ENCODE data around the gene RAB38. TPM values are rescaled to one million over a fixed set of nuclear protein-coding genes. Genes with fewer than 3 reads are reported as not detected.

RAB38 gene
- polyA plus RNA-seq, 3 donors: 0.25 to 1.3 (median 0.69) TPM

DNA sequence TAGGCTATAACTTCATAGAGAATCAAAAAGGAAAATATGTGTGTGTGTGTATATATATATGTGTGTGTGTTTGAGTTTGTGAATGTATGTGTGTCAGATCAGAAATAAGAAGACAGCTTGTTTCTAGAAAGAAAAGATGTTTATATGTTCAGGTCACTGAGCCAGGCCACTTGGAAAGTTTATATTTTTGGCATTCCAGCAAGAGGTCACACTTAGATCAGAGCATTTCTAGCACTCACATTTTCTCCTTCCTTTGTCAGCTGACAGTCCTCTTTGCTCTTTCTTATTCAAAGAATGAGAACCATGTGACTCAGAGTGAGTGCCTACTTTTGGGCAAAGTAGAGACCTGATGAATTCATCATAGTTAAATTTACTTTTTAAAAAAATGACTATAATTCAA is 22.9 kb downstream of the RAB38 start:
- no peaks in the 10 kb centered on the region for H3K36me3 ChIP-seq (replicated peaks in 1 of 2; ENCODE audit: control insufficient read depth in 1 of 2, insufficient read depth in 2 of 2, low read length in 2 of 2)
- H3K27me3 ChIP-seq (ENCODE audit: control insufficient read depth in 2 of 2, insufficient read depth in 2 of 2, low read length in 2 of 2): no peaks in the 10 kb centered on the region
- DNase-seq: no peak
- H2AFZ ChIP-seq (ENCODE audit: insufficient read depth, low read depth, low read length, poor library complexity, severe bottlenecking): no peak overlapping the region
- Mint-ChIP-seq H3K4me1 (no peaks in the 10 kb centered on the region), H3K9me3 (peaks cover 15 to 25% (median 19%) of the 10 kb centered on the region in 7 donors), H3K27ac (no peak overlapping the region), H3K4me3 (no peak overlapping the region), H3K36me3 (no peaks in the 10 kb centered on the region), H3K27me3 (ENCODE audit: low read depth in 3 of 3) (no peaks in the 10 kb centered on the region)
- no peak overlapping the region for H3K27ac ChIP-seq (ENCODE audit: low read depth in 1 of 2, low read length in 2 of 2)
- H3K9ac ChIP-seq (ENCODE audit: insufficient read depth, low read length, poor library complexity, severe bottlenecking): no peak overlapping the region
- intact Hi-C loops (cut with micrococcal nuclease): no loop called here
- no peak overlapping the region for H3K4me3 ChIP-seq (replicated peaks in 1 of 3; ENCODE audit: low read depth in 2 of 3, low read length in 3 of 3)
- no peaks in the 10 kb centered on the region for H3K4me1 ChIP-seq (ENCODE audit: control insufficient read depth in 1 of 2, insufficient read depth in 2 of 2, low read length in 2 of 2)
- no peaks in the 10 kb centered on the region for H4K20me1 ChIP-seq (ENCODE audit: insufficient read depth, low read length)
- TF ChIP-seq, protein P1, sequence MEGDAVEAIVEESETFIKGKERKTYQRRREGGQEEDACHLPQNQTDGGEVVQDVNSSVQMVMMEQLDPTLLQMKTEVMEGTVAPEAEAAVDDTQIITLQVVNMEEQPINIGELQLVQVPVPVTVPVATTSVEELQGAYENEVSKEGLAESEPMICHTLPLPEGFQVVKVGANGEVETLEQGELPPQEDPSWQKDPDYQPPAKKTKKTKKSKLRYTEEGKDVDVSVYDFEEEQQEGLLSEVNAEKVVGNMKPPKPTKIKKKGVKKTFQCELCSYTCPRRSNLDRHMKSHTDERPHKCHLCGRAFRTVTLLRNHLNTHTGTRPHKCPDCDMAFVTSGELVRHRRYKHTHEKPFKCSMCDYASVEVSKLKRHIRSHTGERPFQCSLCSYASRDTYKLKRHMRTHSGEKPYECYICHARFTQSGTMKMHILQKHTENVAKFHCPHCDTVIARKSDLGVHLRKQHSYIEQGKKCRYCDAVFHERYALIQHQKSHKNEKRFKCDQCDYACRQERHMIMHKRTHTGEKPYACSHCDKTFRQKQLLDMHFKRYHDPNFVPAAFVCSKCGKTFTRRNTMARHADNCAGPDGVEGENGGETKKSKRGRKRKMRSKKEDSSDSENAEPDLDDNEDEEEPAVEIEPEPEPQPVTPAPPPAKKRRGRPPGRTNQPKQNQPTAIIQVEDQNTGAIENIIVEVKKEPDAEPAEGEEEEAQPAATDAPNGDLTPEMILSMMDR (IDR thresholded peaks at IDR 0.05): no peak
- peaks cover 15 to 19% of the 10 kb centered on the region in 2 donors for H3K9me3 ChIP-seq (replicated peaks in 1 of 2; ENCODE audit: control insufficient read depth in 1 of 2, insufficient read depth in 1 of 2, low read length in 2 of 2)
- no peak overlapping the region for H3K4me2 ChIP-seq (replicated peaks; ENCODE audit: extremely low read depth, low read length, poor library complexity, severe bottlenecking)
- no peaks in the 10 kb centered on the region for H3K79me2 ChIP-seq (ENCODE audit: insufficient read depth, low read length)

DNA sequence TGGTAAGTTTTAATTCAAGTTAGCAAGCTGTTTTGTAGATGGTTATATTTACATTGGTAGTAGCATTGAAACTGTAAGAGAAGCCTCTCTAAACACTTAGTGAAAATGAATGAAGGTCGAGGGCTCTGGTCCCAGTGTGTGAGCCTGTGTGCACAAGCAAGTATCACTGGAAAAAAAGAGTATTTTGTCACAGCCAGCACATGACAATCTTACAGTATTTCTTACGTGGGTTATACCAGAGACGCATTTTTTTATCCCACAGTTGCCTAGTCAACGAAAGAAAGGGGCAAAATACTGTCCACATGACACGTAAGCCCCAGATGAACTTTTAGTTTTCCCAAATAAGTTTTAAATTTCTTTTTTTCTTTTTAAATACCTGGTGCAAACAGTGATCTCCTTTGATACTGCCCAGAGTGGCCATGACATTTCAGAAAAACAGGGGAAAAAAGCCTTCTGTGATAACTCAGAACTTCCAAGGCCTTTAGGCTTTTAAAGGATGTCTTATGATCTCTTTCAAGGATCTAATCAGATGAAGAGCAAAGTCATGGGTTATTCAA is 23.5 kb downstream of the RAB38 start:
- TF ChIP-seq, protein P1 (IDR thresholded peaks at IDR 0.05): no peak
- Histone ChIP-seq H3K4me2 (replicated peaks; ENCODE audit: extremely low read depth, low read length, poor library complexity, severe bottlenecking) (no peak overlapping the region), H3K4me1 (ENCODE audit: control insufficient read depth in 1 of 2, insufficient read depth in 2 of 2, low read length in 2 of 2) (no peaks in the 10 kb centered on the region), H3K36me3 (replicated peaks in 1 of 2; ENCODE audit: control insufficient read depth in 1 of 2, insufficient read depth in 2 of 2, low read length in 2 of 2) (no peaks in the 10 kb centered on the region), H4K20me1 (ENCODE audit: insufficient read depth, low read length) (no peaks in the 10 kb centered on the region), H3K9me3 (replicated peaks in 1 of 2; ENCODE audit: control insufficient read depth in 1 of 2, insufficient read depth in 1 of 2, low read length in 2 of 2) (peaks cover 15 to 19% of the 10 kb centered on the region in 2 donors), H3K27ac (ENCODE audit: low read depth in 1 of 2, low read length in 2 of 2) (no peak overlapping the region), H3K4me3 (replicated peaks in 1 of 3; ENCODE audit: low read depth in 2 of 3, low read length in 3 of 3) (no peak overlapping the region), H3K79me2 (ENCODE audit: insufficient read depth, low read length) (no peaks in the 10 kb centered on the region), H3K9ac (ENCODE audit: insufficient read depth, low read length, poor library complexity, severe bottlenecking) (no peak overlapping the region), H3K27me3 (ENCODE audit: control insufficient read depth in 2 of 2, insufficient read depth in 2 of 2, low read length in 2 of 2) (no peaks in the 10 kb centered on the region), H2AFZ (ENCODE audit: insufficient read depth, low read depth, low read length, poor library complexity, severe bottlenecking) (no peak overlapping the region)
- Mint-ChIP-seq H3K27ac (no peak overlapping the region), H3K4me3 (no peak overlapping the region), H3K36me3 (no peaks in the 10 kb centered on the region), H3K4me1 (no peaks in the 10 kb centered on the region), H3K9me3 (peaks cover 15 to 24% (median 18%) of the 10 kb centered on the region in 7 donors), H3K27me3 (ENCODE audit: low read depth in 3 of 3) (no peaks in the 10 kb centered on the region)
- intact Hi-C loops (cut with micrococcal nuclease): no loop called here
- no peak for DNase-seq
- WGBS (ENCODE audit: insufficient coverage): 78% methylated on average over 4 of the region's 5 CpGs
